Mesendoderm (in vitro differentiated cells): ENCODE data around the gene IGHMBP2.

Experiments used
- DNase-seq: peaks from one replicate; pipeline ENCODE4 v3.0.0; 2013
- H2AK5ac ChIP-seq: 2 replicates; pipeline ENCODE4 v1.6.1; 2013; ENCODE audit warnings: low read length, inconsistent platforms
- H2BK120ac ChIP-seq: 2 replicates; pipeline ENCODE4 v1.6.1; 2013; ENCODE audit warnings: low read depth, mild to moderate bottlenecking, low read length, moderate library complexity, mixed read lengths
- H2BK15ac ChIP-seq: replicated peaks from 2 replicates; pipeline ENCODE4 v1.6.1; 2013; ENCODE audit warnings: low read depth, mild to moderate bottlenecking, moderate library complexity
- H2BK5ac ChIP-seq: 2 replicates; pipeline ENCODE4 v1.6.1; 2013; ENCODE audit warnings: low read length, inconsistent platforms
- H3K18ac ChIP-seq: 2 replicates; pipeline ENCODE4 v1.6.1; 2013; ENCODE audit warnings: mild to moderate bottlenecking, low read length, mixed read lengths
- H3K23ac ChIP-seq: one replicate; pipeline ENCODE4 v1.6.1; 2013; ENCODE audit warnings: low read length
- H3K27ac ChIP-seq: 2 replicates; pipeline ENCODE4 v1.5.1; 2013; ENCODE audit warnings: low read depth, mild to moderate bottlenecking, inconsistent platforms, low read length, moderate library complexity
- H3K27me3 ChIP-seq: 2 replicates; pipeline ENCODE4 v1.6.1; 2013; ENCODE audit warnings: low read length, control low read depth, mild to moderate bottlenecking, inconsistent platforms; ENCODE audit not compliant: insufficient read depth, poor library complexity
- H3K36me3 ChIP-seq: 2 replicates; pipeline ENCODE4 v1.6.1; 2013; ENCODE audit warnings: low read length, inconsistent platforms; ENCODE audit not compliant: control insufficient read depth, insufficient read depth
- H3K4ac ChIP-seq: one replicate; pipeline ENCODE4 v1.6.1; 2013; ENCODE audit warnings: low read depth, mild to moderate bottlenecking, low read length, moderate library complexity
- H3K4me1 ChIP-seq: 2 replicates; pipeline ENCODE4 v1.6.1; 2013; ENCODE audit warnings: low read depth, low read length, inconsistent platforms; ENCODE audit not compliant: control insufficient read depth
- H3K4me2 ChIP-seq: 2 replicates; pipeline ENCODE4 v1.6.1; 2013; ENCODE audit warnings: low read length
- H3K4me3 ChIP-seq: 2 replicates; pipeline ENCODE4 v1.5.1; 2013; ENCODE audit warnings: mild to moderate bottlenecking, low read length
- H3K56ac ChIP-seq: one replicate; pipeline ENCODE4 v1.6.1; 2013; ENCODE audit warnings: low read length
- H3K79me1 ChIP-seq: 2 replicates; pipeline ENCODE4 v1.6.1; 2013; ENCODE audit warnings: low read length, inconsistent platforms
- H3K79me2 ChIP-seq: 2 replicates; pipeline ENCODE4 v1.6.1; 2013; ENCODE audit warnings: mild to moderate bottlenecking, low read length; ENCODE audit not compliant: control insufficient read depth, insufficient read depth
- H3K9ac ChIP-seq: 2 replicates; pipeline ENCODE4 v1.6.1; 2013; ENCODE audit warnings: low read length, inconsistent platforms
- H4K5ac ChIP-seq: one replicate; pipeline ENCODE4 v1.6.1; 2013; ENCODE audit warnings: low read length
- H4K8ac ChIP-seq: one replicate; pipeline ENCODE4 v1.6.1; 2013; ENCODE audit warnings: low read depth, mild to moderate bottlenecking, control low read depth, low read length, moderate library complexity
- WGBS: extraction: QIAGEN DNeasy Blood & Tissue Kit; methylation state at CpG from one replicate; pipeline ENCODE4 v1.1.7; 2013; ENCODE audit warnings: low lambda C conversion rate, missing lambda C conversion rate; ENCODE audit not compliant: insufficient coverage; ENCODE audit errors: extremely low coverage; 5-methylcytosine and 5-hydroxymethylcytosine counted together

Gene IGHMBP2

GRCh38 chr11:68950762-68951161 is 47.1 kb downstream of the IGHMBP2 start:
- Histone ChIP-seq H3K36me3 (no peaks in the 10 kb centered on the region), H3K4me1 (no peaks in the 10 kb centered on the region), H4K8ac (no peak overlapping the region), H2BK15ac (no peak overlapping the region), H3K56ac (no peak overlapping the region), H3K79me1 (no peaks in the 10 kb centered on the region), H3K18ac (no peak overlapping the region), H3K4ac (no peak overlapping the region), H3K27me3 (no peaks in the 10 kb centered on the region), H3K9ac (no peak overlapping the region), H2AK5ac (no peak overlapping the region), H3K4me3 (no peak overlapping the region), H3K4me2 (no peak overlapping the region), H3K79me2 (no peaks in the 10 kb centered on the region), H4K5ac (no peak overlapping the region), H3K23ac (no peak overlapping the region), H2BK120ac (no peak overlapping the region), H2BK5ac (no peak overlapping the region), H3K27ac (no peak overlapping the region)
- no CpG with 5 or more reads among the region's 9 CpGs for WGBS
- no peak for DNase-seq

GRCh38 chr11:68954836-68955606 is 51.3 kb downstream of the IGHMBP2 start:
- no CpG with 5 or more reads among the region's 30 CpGs for WGBS
- H3K27me3 ChIP-seq, result no peaks in the 10 kb centered on the region

GRCh38 chr11:68955607-68955958 is 51.9 kb downstream of the IGHMBP2 start:
- Histone ChIP-seq H3K36me3 (no peaks in the 10 kb centered on the region), H3K18ac (no peak overlapping the region), H2BK120ac (no peak overlapping the region), H4K5ac (no peak overlapping the region), H3K27me3 (no peaks in the 10 kb centered on the region), H3K23ac (no peak overlapping the region), H3K27ac (no peak overlapping the region), H3K56ac (no peak overlapping the region), H3K4me2 (no peak overlapping the region), H3K79me2 (no peaks in the 10 kb centered on the region), H3K4ac (no peak overlapping the region), H3K4me1 (no peaks in the 10 kb centered on the region), H3K79me1 (no peaks in the 10 kb centered on the region), H3K9ac (no peak overlapping the region), H4K8ac (no peak overlapping the region), H3K4me3 (no peak overlapping the region), H2BK5ac (no peak overlapping the region), H2AK5ac (no peak overlapping the region), H2BK15ac (no peak overlapping the region)
- no peak for DNase-seq
- WGBS, result no CpG with 5 or more reads among the region's 5 CpGs

More at GRCh38 chr11:68954836-68955606, 51.3 kb downstream of the IGHMBP2 start:
- H4K5ac ChIP-seq, result no peak overlapping the region
- H3K56ac ChIP-seq, result no peak overlapping the region
- H3K4ac ChIP-seq, result no peak overlapping the region
- H3K36me3 ChIP-seq, result no peaks in the 10 kb centered on the region
- no peak overlapping the region for H2BK120ac ChIP-seq
- H3K23ac ChIP-seq, result no peak overlapping the region
- H2AK5ac ChIP-seq, result no peak overlapping the region
- H3K18ac ChIP-seq, result no peak overlapping the region
- no peaks in the 10 kb centered on the region for H3K79me1 ChIP-seq
- H3K27ac ChIP-seq, result no peak overlapping the region
- H3K79me2 ChIP-seq, result no peaks in the 10 kb centered on the region
- H3K4me1 ChIP-seq, result no peaks in the 10 kb centered on the region
- DNase-seq, result no peak
- no peak overlapping the region for H4K8ac ChIP-seq
- H3K4me2 ChIP-seq, result no peak overlapping the region
- no peak overlapping the region for H2BK5ac ChIP-seq
- no peak overlapping the region for H2BK15ac ChIP-seq
- no peak overlapping the region for H3K4me3 ChIP-seq
- H3K9ac ChIP-seq, result no peak overlapping the region

GRCh38 chr11:68956142-68956541 is 52.5 kb downstream of the IGHMBP2 start:
- Histone ChIP-seq H2AK5ac (no peak overlapping the region), H3K9ac (no peak overlapping the region), H2BK5ac (no peak overlapping the region), H2BK15ac (no peak overlapping the region), H3K4me3 (no peak overlapping the region), H3K27me3 (no peaks in the 10 kb centered on the region), H4K5ac (no peak overlapping the region), H3K4me2 (no peak overlapping the region), H3K79me2 (no peaks in the 10 kb centered on the region), H3K27ac (no peak overlapping the region), H3K4ac (no peak overlapping the region), H2BK120ac (no peak overlapping the region), H3K4me1 (no peaks in the 10 kb centered on the region), H3K56ac (no peak overlapping the region), H3K18ac (no peak overlapping the region), H3K79me1 (no peaks in the 10 kb centered on the region), H4K8ac (no peak overlapping the region), H3K23ac (no peak overlapping the region), H3K36me3 (no peaks in the 10 kb centered on the region)
- no CpG with 5 or more reads among the region's 12 CpGs for WGBS
- peak; percentile 59 for DNase-seq

GRCh38 chr11:68956547-68957254 is 53.0 kb downstream of the IGHMBP2 start:
- Histone ChIP-seq H2BK15ac (no peak overlapping the region), H3K18ac (no peak overlapping the region), H3K23ac (no peak overlapping the region), H3K36me3 (no peaks in the 10 kb centered on the region), H3K4me3 (no peak overlapping the region), H3K56ac (no peak overlapping the region), H3K79me2 (no peaks in the 10 kb centered on the region), H3K4me2 (no peak overlapping the region), H2BK120ac (no peak overlapping the region), H3K4me1 (no peaks in the 10 kb centered on the region), H3K27me3 (no peaks in the 10 kb centered on the region), H3K4ac (no peak overlapping the region), H3K27ac (no peak overlapping the region), H4K5ac (no peak overlapping the region), H4K8ac (no peak overlapping the region), H2AK5ac (no peak overlapping the region), H3K79me1 (no peaks in the 10 kb centered on the region), H3K9ac (no peak overlapping the region), H2BK5ac (no peak overlapping the region)
- no CpG with 5 or more reads among the region's 12 CpGs for WGBS
- DNase-seq, result no peak
